Measurements from ENCODE around the gene PTPRE. TPM values are rescaled to one million over a fixed set of nuclear protein-coding genes. Genes with fewer than 3 reads are reported as not detected.

The PTPRE gene
- total RNA-seq, 1 donor from 2014 or later, result 2.6 TPM

DNA sequence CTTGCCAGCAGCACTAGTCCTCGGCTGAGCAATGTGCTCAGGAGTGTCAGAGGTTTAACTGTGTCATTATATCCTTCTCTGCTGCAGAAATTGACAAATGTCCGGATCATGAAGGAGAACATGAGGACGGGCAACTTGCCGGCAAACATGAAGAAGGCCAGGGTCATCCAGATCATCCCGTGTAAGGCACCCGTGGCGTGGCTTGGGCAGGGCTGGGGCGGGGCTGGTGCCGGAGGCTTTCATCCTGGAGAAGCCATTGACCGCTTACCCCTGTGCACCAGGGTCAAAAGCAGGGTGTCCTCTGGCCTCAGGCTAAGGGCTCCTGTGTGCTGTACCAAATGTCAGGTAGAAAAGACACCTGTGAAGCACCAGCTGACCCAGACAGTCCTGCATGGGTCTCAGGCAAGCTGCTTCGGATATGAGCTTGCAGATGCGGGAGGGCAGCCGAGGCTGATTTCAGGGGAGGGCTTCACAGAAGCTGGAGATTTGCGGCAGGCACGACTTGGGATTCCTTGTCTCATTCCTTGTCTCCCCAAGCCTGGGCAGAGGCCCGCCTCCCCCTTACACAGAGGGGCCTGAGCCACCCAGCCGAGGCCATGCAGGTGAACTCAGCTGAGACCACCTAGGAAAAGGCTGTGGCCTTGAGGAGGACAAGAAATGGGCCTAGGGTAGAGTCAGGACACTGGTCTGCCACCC, 164.0 kb downstream of the PTPRE start:
- TF ChIP-seq, protein P1, sequence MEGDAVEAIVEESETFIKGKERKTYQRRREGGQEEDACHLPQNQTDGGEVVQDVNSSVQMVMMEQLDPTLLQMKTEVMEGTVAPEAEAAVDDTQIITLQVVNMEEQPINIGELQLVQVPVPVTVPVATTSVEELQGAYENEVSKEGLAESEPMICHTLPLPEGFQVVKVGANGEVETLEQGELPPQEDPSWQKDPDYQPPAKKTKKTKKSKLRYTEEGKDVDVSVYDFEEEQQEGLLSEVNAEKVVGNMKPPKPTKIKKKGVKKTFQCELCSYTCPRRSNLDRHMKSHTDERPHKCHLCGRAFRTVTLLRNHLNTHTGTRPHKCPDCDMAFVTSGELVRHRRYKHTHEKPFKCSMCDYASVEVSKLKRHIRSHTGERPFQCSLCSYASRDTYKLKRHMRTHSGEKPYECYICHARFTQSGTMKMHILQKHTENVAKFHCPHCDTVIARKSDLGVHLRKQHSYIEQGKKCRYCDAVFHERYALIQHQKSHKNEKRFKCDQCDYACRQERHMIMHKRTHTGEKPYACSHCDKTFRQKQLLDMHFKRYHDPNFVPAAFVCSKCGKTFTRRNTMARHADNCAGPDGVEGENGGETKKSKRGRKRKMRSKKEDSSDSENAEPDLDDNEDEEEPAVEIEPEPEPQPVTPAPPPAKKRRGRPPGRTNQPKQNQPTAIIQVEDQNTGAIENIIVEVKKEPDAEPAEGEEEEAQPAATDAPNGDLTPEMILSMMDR (IDR thresholded peaks at IDR 0.05; ENCODE audit: unreplicated experiment), result no peak
- no peak overlapping the region for H3K4me3 Mint-ChIP-seq
- peaks cover 5% of the 10 kb centered on the region for H3K36me3 Mint-ChIP-seq
- no peaks in the 10 kb centered on the region for H3K4me1 Mint-ChIP-seq
- DNase-seq (ENCODE audit: low spot score in 2 of 2, unreplicated experiment in 2 of 2), result no peak
- H3K9me3 Mint-ChIP-seq, result peaks cover 9% of the 10 kb centered on the region
- H3K27ac Mint-ChIP-seq, result no peak overlapping the region
- H3K27me3 Mint-ChIP-seq (ENCODE audit: low read depth), result no peaks in the 10 kb centered on the region

DNA sequence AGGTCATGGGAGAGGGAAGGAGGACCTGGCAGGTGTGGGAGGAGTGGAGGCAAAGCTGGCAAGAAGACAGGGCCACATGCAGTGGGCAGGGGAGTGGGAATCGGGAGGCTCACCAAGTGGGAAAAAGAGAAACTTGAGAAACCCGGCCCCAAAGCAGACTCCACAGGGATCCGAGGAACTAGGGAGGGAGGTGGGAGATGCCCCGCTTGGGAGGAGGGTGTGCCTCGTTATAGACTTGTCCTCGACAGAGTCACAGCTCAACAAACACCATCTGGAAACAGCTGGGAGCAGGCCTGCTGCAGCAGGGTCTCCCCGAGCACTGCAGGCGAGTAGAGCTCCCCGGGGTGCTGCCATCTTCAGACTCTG, 164.5 kb downstream of the PTPRE start:
- H3K27ac Mint-ChIP-seq, result no peak overlapping the region
- no peaks in the 10 kb centered on the region for H3K4me1 Mint-ChIP-seq
- DNase-seq (ENCODE audit: low spot score in 2 of 2, unreplicated experiment in 2 of 2), result no peak

DNA sequence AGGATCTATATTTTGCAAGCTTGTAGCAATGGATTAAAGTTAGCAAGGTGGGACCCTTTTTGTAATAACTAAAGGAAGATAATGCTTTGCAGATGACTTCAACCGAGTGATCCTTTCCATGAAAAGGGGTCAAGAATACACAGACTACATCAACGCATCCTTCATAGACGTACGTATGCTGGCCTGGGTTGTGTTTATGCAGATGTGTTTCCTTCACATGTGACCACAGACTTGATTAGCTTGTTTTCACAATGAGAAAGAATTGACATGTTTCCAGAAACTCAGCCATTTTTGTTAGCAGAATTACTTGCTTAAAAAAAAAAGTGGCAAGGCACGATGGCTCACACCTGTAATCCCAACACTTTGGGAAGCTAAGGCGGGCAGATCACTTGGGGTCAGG, 165.1 kb downstream of the PTPRE start:
- H3K4me1 Mint-ChIP-seq, result no peaks in the 10 kb centered on the region
- TF ChIP-seq, protein P1 (IDR thresholded peaks at IDR 0.05; ENCODE audit: unreplicated experiment), result no peak
- H3K4me3 Mint-ChIP-seq, result no peak overlapping the region
- peaks cover 5% of the 10 kb centered on the region for H3K36me3 Mint-ChIP-seq
- H3K9me3 Mint-ChIP-seq, result peaks cover 9% of the 10 kb centered on the region
- no peak overlapping the region for H3K27ac Mint-ChIP-seq
- no peaks in the 10 kb centered on the region for H3K27me3 Mint-ChIP-seq (ENCODE audit: low read depth)
- DNase-seq (ENCODE audit: low spot score in 2 of 2, unreplicated experiment in 2 of 2), result no peak

More for the DNA sequence above, 164.5 kb downstream of the PTPRE start:
- TF ChIP-seq, protein P1 (IDR thresholded peaks at IDR 0.05; ENCODE audit: unreplicated experiment), result no peak
- H3K36me3 Mint-ChIP-seq, result peaks cover 5% of the 10 kb centered on the region
- peaks cover 9% of the 10 kb centered on the region for H3K9me3 Mint-ChIP-seq
- H3K4me3 Mint-ChIP-seq, result no peak overlapping the region
- H3K27me3 Mint-ChIP-seq (ENCODE audit: low read depth), result no peaks in the 10 kb centered on the region

DNA sequence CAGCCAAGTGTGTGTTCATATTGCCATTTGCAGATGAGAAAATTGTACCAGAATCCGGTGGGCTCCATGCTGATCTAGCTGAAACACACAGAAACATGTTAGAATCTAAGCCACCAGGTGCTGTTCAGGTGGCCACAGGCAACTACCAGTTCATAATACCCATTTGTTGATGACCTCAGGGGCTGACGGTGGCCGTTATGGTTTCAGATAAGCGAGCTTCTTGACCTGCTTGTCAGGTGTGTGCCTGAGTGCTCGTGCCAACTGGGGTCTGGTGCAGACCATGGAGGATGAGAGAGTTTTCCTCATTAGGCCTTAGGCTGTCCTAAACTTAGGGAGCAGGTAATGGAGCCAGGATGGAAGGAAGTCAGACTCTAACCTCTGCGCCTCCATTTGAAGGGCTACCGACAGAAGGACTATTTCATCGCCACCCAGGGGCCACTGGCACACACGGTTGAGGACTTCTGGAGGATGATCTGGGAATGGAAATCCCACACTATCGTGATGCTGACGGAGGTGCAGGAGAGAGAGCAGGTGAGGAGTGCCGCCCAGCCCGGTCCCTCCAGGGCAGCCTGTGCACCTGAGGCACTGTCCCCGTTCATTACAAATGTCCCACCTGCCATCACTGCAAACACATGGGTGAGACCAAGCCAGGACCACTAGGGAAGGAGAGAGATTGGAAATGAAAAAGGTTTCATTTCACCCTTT, 166.2 kb downstream of the PTPRE start:
- Mint-ChIP-seq H3K36me3 (peaks cover 5% of the 10 kb centered on the region), H3K4me3 (no peak overlapping the region), H3K27me3 (ENCODE audit: low read depth) (no peaks in the 10 kb centered on the region), H3K4me1 (no peaks in the 10 kb centered on the region), H3K9me3 (peaks cover 9% of the 10 kb centered on the region), H3K27ac (no peak overlapping the region)
- DNase-seq (ENCODE audit: low spot score in 2 of 2, unreplicated experiment in 2 of 2), result no peak
- TF ChIP-seq, protein P1 (IDR thresholded peaks at IDR 0.05; ENCODE audit: unreplicated experiment), result no peak

- Mint-ChIP-seq H3K4me3 (no peak overlapping the region), H3K27ac (no peak overlapping the region), H3K36me3 (peaks cover 5% of the 10 kb centered on the region), H3K4me1 (no peaks in the 10 kb centered on the region), H3K9me3 (peaks cover 9% of the 10 kb centered on the region), H3K27me3 (ENCODE audit: low read depth) (no peaks in the 10 kb centered on the region)
- DNase-seq (ENCODE audit: low spot score in 2 of 2, unreplicated experiment in 2 of 2), result no peak
- TF ChIP-seq, protein P1 (IDR thresholded peaks at IDR 0.05; ENCODE audit: unreplicated experiment), result no peak
Observed at GRCh38 chr10:128073890-128074289, 167.0 kb downstream of the PTPRE start.

Measured in mesothelial cell of epicardium (in vitro differentiated cells).